Calu3 (cell line): ENCODE measurements around the gene URI1. TPM values are rescaled to one million over a fixed set of nuclear protein-coding genes. Genes with fewer than 3 reads are reported as not detected.

ENCODE experiments used
- BruUV-seq: library from RNA; stranded (reverse); fragments of 400-500 nt; replicated peaks from 2 replicates; lab custom pipeline; 2021; lab: Mats Ljungman, UMichigan
- CTCF ChIA-PET: fragments of 300-600 bp; sonication (Branson Sonifier 250); formaldehyde crosslinking; loops from one replicate; lab custom pipeline; 2022; ENCODE audit warnings: antibody characterized with exemption; lab: Charles Lee
- DNase-seq: peaks from one replicate; pipeline ENCODE4 v3.0.0; 2022
- H3K27ac Mint-ChIP-seq: one replicate; pipeline ENCODE4 v1.8.0; 2022; ENCODE audit warnings: mixed read lengths; ENCODE audit not compliant: unreplicated experiment
- H3K27me3 Mint-ChIP-seq: one replicate; pipeline ENCODE4 v1.8.0; 2022; ENCODE audit warnings: mixed read lengths; ENCODE audit not compliant: unreplicated experiment
- H3K36me3 Mint-ChIP-seq: one replicate; pipeline ENCODE4 v1.8.0; 2022; ENCODE audit warnings: mild to moderate bottlenecking, moderate library complexity, mixed read lengths; ENCODE audit not compliant: insufficient read depth, unreplicated experiment
- H3K4me1 Mint-ChIP-seq: one replicate; pipeline ENCODE4 v1.8.0; 2022; ENCODE audit warnings: mild to moderate bottlenecking, low read depth, mixed read lengths; ENCODE audit not compliant: unreplicated experiment
- H3K4me3 Mint-ChIP-seq: one replicate; pipeline ENCODE4 v1.8.0; 2022; ENCODE audit warnings: mild to moderate bottlenecking, low read depth, moderate library complexity, mixed read lengths; ENCODE audit not compliant: unreplicated experiment
- H3K9me3 Mint-ChIP-seq: one replicate; pipeline ENCODE4 v1.8.0; 2022; ENCODE audit warnings: low read depth, mixed read lengths; ENCODE audit not compliant: unreplicated experiment
- CTCF ChIP-seq: fragments of 200-600 bp; IDR thresholded peaks from one replicate; pipeline ENCODE4 v1.8.0; 2022; ENCODE audit warnings: antibody characterized with exemption; ENCODE audit not compliant: unreplicated experiment
- intact Hi-C: fragments of 100-400 bp; cut with micrococcal nuclease; formaldehyde crosslinking; loops from one replicate; pipeline ENCODE4 v1.10.0; 2022; ENCODE audit not compliant: unreplicated experiment
- total RNA-seq: library from RNA; stranded (reverse); gene quantifications from 2 replicates; pipeline ENCODE4 v1.2.3, GENCODE V29; 2022

URI1 gene
- total RNA-seq, 1 experiment from 2014 or later: 50.6 TPM

- BruUV-seq: no TSS peak
- Mint-ChIP-seq H3K4me1 (no peaks in the 10 kb centered on the region), H3K36me3 (peaks cover 9% of the 10 kb centered on the region), H3K27ac (no peak overlapping the region), H3K4me3 (no peak overlapping the region), H3K27me3 (no peaks in the 10 kb centered on the region), H3K9me3 (peaks cover 4% of the 10 kb centered on the region)
- intact Hi-C loops: no loop called here
- DNase-seq: no peak
- TF ChIP-seq CTCF: no peak
- CTCF ChIA-PET: no interaction called here
Observed at GRCh38 chr19:29988351-29988750, 46.3 kb downstream of the URI1 start.

- H3K36me3 Mint-ChIP-seq: peaks cover 9% of the 10 kb centered on the region
- no peak overlapping the region for H3K4me3 Mint-ChIP-seq
- H3K4me1 Mint-ChIP-seq: no peaks in the 10 kb centered on the region
- no peak for TF ChIP-seq CTCF
- intact Hi-C loops: no loop called here
- H3K27ac Mint-ChIP-seq: no peak overlapping the region
- CTCF ChIA-PET: no interaction called here
- H3K27me3 Mint-ChIP-seq: no peaks in the 10 kb centered on the region
- H3K9me3 Mint-ChIP-seq: peaks cover 6% of the 10 kb centered on the region
- BruUV-seq: no TSS peak
- no peak for DNase-seq
Observed at GRCh38 chr19:29992233-29992867, 50.3 kb downstream of the URI1 start.

GRCh38 chr19:29999490-29999889 is 57.5 kb downstream of the URI1 start:
- peaks cover 8% of the 10 kb centered on the region for H3K4me1 Mint-ChIP-seq
- CTCF ChIA-PET: no interaction called here
- no TSS peak for BruUV-seq

GRCh38 chr19:30000862-30001261 is 58.8 kb downstream of the URI1 start:
- H3K27ac Mint-ChIP-seq: no peak overlapping the region
- no peaks in the 10 kb centered on the region for H3K9me3 Mint-ChIP-seq
- BruUV-seq: no TSS peak
- peaks cover 8% of the 10 kb centered on the region for H3K4me1 Mint-ChIP-seq
- no peaks in the 10 kb centered on the region for H3K27me3 Mint-ChIP-seq
- CTCF ChIA-PET: no interaction called here
- intact Hi-C loops: no loop called here
- no peaks in the 10 kb centered on the region for H3K36me3 Mint-ChIP-seq
- H3K4me3 Mint-ChIP-seq: no peak overlapping the region
- TF ChIP-seq CTCF: no peak
- DNase-seq: no peak

More at GRCh38 chr19:29999490-29999889, 57.5 kb downstream of the URI1 start:
- intact Hi-C loops: no loop called here
- DNase-seq: no peak
- no peak for TF ChIP-seq CTCF
- H3K9me3 Mint-ChIP-seq: no peaks in the 10 kb centered on the region
- no peaks in the 10 kb centered on the region for H3K36me3 Mint-ChIP-seq
- no peak overlapping the region for H3K4me3 Mint-ChIP-seq
- H3K27me3 Mint-ChIP-seq: no peaks in the 10 kb centered on the region
- H3K27ac Mint-ChIP-seq: no peak overlapping the region
